GM23338 (cell line): Measurements from ENCODE around the gene CCT2. TPM values are rescaled to one million over a fixed set of nuclear protein-coding genes. Genes with fewer than 3 reads are reported as not detected.

Experiments
- ATAC-seq: fragments of 200-7000 bp; cut with Tn5 transposase; 3 replicates; pipeline ENCODE4 v1.9.1; 2020
- DNase-seq: peaks from one replicate; pipeline ENCODE4 v3.0.0-alpha.2; 2015; ENCODE audit warnings: low spot score
- H2AFZ ChIP-seq: fragments of 200-600 bp; sonication (generic); 2 replicates; pipeline ENCODE4 v1.8.0; 2016; ENCODE audit warnings: antibody characterized with exemption, mild to moderate bottlenecking, moderate library complexity
- H3F3A ChIP-seq: fragments of 200-600 bp; sonication (generic); replicated peaks from 2 replicates; pipeline ENCODE4 v1.8.0; 2017; ENCODE audit warnings: antibody characterized with exemption, mixed run types, low read depth
- H3K27ac ChIP-seq: fragments of 200-600 bp; sonication (generic); 2 replicates; pipeline ENCODE4 v1.6.1; 2016; ENCODE audit warnings: low read depth
- H3K27me3 ChIP-seq: fragments of 200-600 bp; sonication (generic); 2 replicates; pipeline ENCODE4 v1.8.0; 2016; ENCODE audit warnings: mild to moderate bottlenecking, mixed run types, moderate library complexity; ENCODE audit not compliant: insufficient read depth
- H3K36me3 ChIP-seq: fragments of 200-600 bp; sonication (generic); 2 replicates; pipeline ENCODE4 v1.8.0; 2016; ENCODE audit warnings: mild to moderate bottlenecking; ENCODE audit not compliant: insufficient read depth
- H3K4me1 ChIP-seq: fragments of 200-600 bp; sonication (generic); 2 replicates; pipeline ENCODE4 v1.8.0; 2016; ENCODE audit warnings: mild to moderate bottlenecking, moderate library complexity; ENCODE audit not compliant: insufficient read depth
- H3K4me2 ChIP-seq: fragments of 200-600 bp; sonication (generic); 2 replicates; pipeline ENCODE4 v1.7.1; 2017; ENCODE audit warnings: mixed run types
- H3K4me3 ChIP-seq: fragments of 200-600 bp; sonication (generic); 2 replicates; pipeline ENCODE4 v1.6.1; 2016; ENCODE audit warnings: mixed run types
- H3K79me2 ChIP-seq: fragments of 200-600 bp; sonication (generic); replicated peaks from 2 replicates; pipeline ENCODE4 v1.8.0; 2017; ENCODE audit warnings: mild to moderate bottlenecking; ENCODE audit not compliant: insufficient read depth
- H3K9me2 ChIP-seq: fragments of 200-600 bp; sonication (generic); 2 replicates; pipeline ENCODE4 v1.8.0; 2017; ENCODE audit not compliant: insufficient read depth
- H4K20me1 ChIP-seq: fragments of 200-600 bp; sonication (generic); replicated peaks from 2 replicates; pipeline ENCODE4 v1.8.0; 2017; ENCODE audit warnings: mild to moderate bottlenecking; ENCODE audit not compliant: insufficient read depth
- H3K27ac Mint-ChIP-seq: 2 replicates; pipeline ENCODE4 v1.8.0; 2020; ENCODE audit warnings: inconsistent platforms, mild to moderate bottlenecking, moderate library complexity, mixed read lengths
- H3K27me3 Mint-ChIP-seq: 3 replicates; pipeline ENCODE4 v1.8.0; 2022; ENCODE audit warnings: low read depth, mild to moderate bottlenecking, moderate library complexity, mixed read lengths, inconsistent platforms; ENCODE audit not compliant: insufficient read depth, poor library complexity
- H3K36me3 Mint-ChIP-seq: 3 replicates; pipeline ENCODE4 v1.8.0; 2021; ENCODE audit warnings: low read depth, mild to moderate bottlenecking, inconsistent platforms, moderate library complexity, mixed read lengths
- H3K4me1 Mint-ChIP-seq: 3 replicates; pipeline ENCODE4 v1.8.0; 2020; ENCODE audit warnings: mild to moderate bottlenecking, inconsistent platforms, mixed read lengths
- H3K4me3 Mint-ChIP-seq: 3 replicates; pipeline ENCODE4 v1.8.0; 2021; ENCODE audit warnings: moderate library complexity, mild to moderate bottlenecking, inconsistent platforms, mixed read lengths
- H3K9me3 Mint-ChIP-seq: 3 replicates; pipeline ENCODE4 v1.8.0; 2020; ENCODE audit warnings: moderate library complexity, mild to moderate bottlenecking, inconsistent platforms, mixed read lengths
- CREB1 ChIP-seq: fragments of 250-450 bp; sonication (Bioruptor Pico); IDR thresholded peaks from 2 replicates; pipeline ENCODE4 v1.5.0; 2020; ENCODE audit warnings: low read depth, mild to moderate bottlenecking, moderate library complexity
- CTCF ChIP-seq, 2 experiments: fragments of 200-600 bp in 1 of 2; sonication (generic) in 1 of 2; conservative IDR thresholded peaks; 2 replicates each; pipeline versions ENCODE4 v1.5.1 to v1.6.1; 2016 to 2017; ENCODE audit warnings: antibody characterized with exemption in 2 of 2, low read depth in 2 of 2, mild to moderate bottlenecking in 2 of 2, moderate library complexity in 1 of 2
- EZH2 ChIP-seq: fragments of 200-600 bp; sonication (generic); IDR thresholded peaks from one replicate; pipeline ENCODE4 v1.8.0; 2017; ENCODE audit warnings: antibody characterized with exemption, mild to moderate bottlenecking, low read depth; ENCODE audit not compliant: unreplicated experiment
- EZH2phosphoT487 ChIP-seq: fragments of 200-600 bp; sonication (generic); IDR thresholded peaks from one replicate; pipeline ENCODE4 v1.8.1; 2018; ENCODE audit warnings: antibody characterized with exemption; ENCODE audit not compliant: unreplicated experiment
- JUNB ChIP-seq: IDR thresholded peaks from one replicate; pipeline ENCODE4 v1.6.1; 2016; ENCODE audit warnings: antibody characterized with exemption; ENCODE audit not compliant: unreplicated experiment
- NANOG ChIP-seq: IDR thresholded peaks from 2 replicates; pipeline ENCODE4 v1.6.1; 2016; ENCODE audit warnings: antibody characterized with exemption, borderline replicate concordance
- POLR2AphosphoS5 ChIP-seq: IDR thresholded peaks from 2 replicates; pipeline ENCODE4 v1.6.1; 2016; ENCODE audit warnings: antibody characterized with exemption, low read depth
- REST ChIP-seq: IDR thresholded peaks from one replicate; pipeline ENCODE4 v1.6.1; 2018; ENCODE audit warnings: antibody characterized with exemption; ENCODE audit not compliant: unreplicated experiment
- STAT1 ChIP-seq: IDR thresholded peaks from one replicate; pipeline ENCODE4 v1.6.1; 2016; ENCODE audit warnings: antibody characterized with exemption; ENCODE audit not compliant: unreplicated experiment
- ZNF114 ChIP-seq: fragments of 250-450 bp; sonication (Bioruptor Pico); IDR thresholded peaks from 2 replicates; pipeline ENCODE4 v1.5.0; 2020; ENCODE audit warnings: mild to moderate bottlenecking, moderate library complexity
- ZNF331 ChIP-seq: fragments of 250-450 bp; sonication (Bioruptor Pico); IDR thresholded peaks from 2 replicates; pipeline ENCODE4 v1.5.0; 2020; ENCODE audit warnings: low read depth, mild to moderate bottlenecking, moderate library complexity
- ZNF462 ChIP-seq: fragments of 250-450 bp; sonication (Bioruptor Pico); IDR thresholded peaks from 2 replicates; pipeline ENCODE4 v1.5.0; 2020; ENCODE audit warnings: mild to moderate bottlenecking, moderate library complexity
- polyA plus RNA-seq: library from polyadenylated mRNA; unstranded; fragments of >200 nt; fragmentation: Nextera tagmentation; extraction: Ambion mirVana; gene quantifications from 2 replicates; pipeline ENCODE4 v1.2.1, GENCODE V29; 2016
- total RNA-seq: library from RNA; depleted of rRNA; stranded (reverse); fragments of >200 nt; shearing (Covaris generic); gene quantifications from 2 replicates; pipeline ENCODE4 v1.2.3, GENCODE V29; 2014
- TF ChIP-seq, protein P1 (sequence below): IDR thresholded peaks from 2 replicates; pipeline ENCODE4 v1.6.1; 2016; ENCODE audit warnings: antibody characterized with exemption

The CCT2 gene
- total and polyA plus RNA-seq, 2 experiments from 2014 or later: 434 to 778 TPM

DNA sequence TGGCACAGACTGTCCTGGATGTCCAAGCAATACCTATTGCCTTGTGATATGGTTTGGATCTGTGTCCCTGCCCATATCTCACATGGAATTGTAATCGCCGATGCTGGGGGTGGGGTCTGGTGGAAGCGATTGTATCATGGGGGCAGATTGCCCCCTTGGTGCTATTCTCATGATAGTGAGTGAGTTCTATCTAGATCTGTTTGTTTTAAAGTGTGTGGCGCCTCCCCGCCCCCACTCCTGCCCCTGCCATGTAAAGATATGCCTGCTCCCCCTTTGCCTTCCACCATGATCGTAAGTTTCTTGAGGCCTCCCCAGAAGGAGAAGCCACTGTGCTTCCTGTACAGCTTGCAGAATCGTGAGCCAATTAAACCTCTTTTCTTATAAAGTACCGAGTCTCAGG, 42.2 kb downstream of the CCT2 start:
- Histone ChIP-seq H2AFZ (no peak overlapping the region), H3K4me1 (no peaks in the 10 kb centered on the region), H3K4me2 (no peak overlapping the region), H3K79me2 (no peaks in the 10 kb centered on the region), H3K9me2 (no peaks in the 10 kb centered on the region), H3K27me3 (no peaks in the 10 kb centered on the region), H3K4me3 (no peak overlapping the region), H4K20me1 (no peaks in the 10 kb centered on the region), H3F3A (no peaks in the 10 kb centered on the region), H3K36me3 (no peaks in the 10 kb centered on the region), H3K27ac (no peak overlapping the region)
- H3K27ac Mint-ChIP-seq: no peak overlapping the region
- no peaks in the 10 kb centered on the region for H3K36me3 Mint-ChIP-seq
- H3K4me1 Mint-ChIP-seq: no peaks in the 10 kb centered on the region; the same call in 2 of the 3 replicates
- no peaks in the 10 kb centered on the region for H3K9me3 Mint-ChIP-seq
- DNase-seq (no peak), ATAC-seq (no peak)
- peaks cover 3% of the 10 kb centered on the region for H3K27me3 Mint-ChIP-seq
- no peak for TF ChIP-seq JUNB
- no peak for TF ChIP-seq EZH2phosphoT487
- no peak for TF ChIP-seq CREB1 (CRISPR knock-in tag)
- no peak for TF ChIP-seq ZNF331 (CRISPR knock-in tag)
- TF ChIP-seq ZNF114 (CRISPR knock-in tag): no peak
- TF ChIP-seq POLR2AphosphoS5: no peak
- TF ChIP-seq, protein P1, sequence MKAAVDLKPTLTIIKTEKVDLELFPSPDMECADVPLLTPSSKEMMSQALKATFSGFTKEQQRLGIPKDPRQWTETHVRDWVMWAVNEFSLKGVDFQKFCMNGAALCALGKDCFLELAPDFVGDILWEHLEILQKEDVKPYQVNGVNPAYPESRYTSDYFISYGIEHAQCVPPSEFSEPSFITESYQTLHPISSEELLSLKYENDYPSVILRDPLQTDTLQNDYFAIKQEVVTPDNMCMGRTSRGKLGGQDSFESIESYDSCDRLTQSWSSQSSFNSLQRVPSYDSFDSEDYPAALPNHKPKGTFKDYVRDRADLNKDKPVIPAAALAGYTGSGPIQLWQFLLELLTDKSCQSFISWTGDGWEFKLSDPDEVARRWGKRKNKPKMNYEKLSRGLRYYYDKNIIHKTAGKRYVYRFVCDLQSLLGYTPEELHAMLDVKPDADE: no peak
- TF ChIP-seq STAT1: no peak
- no peak for TF ChIP-seq NANOG
- no peak for TF ChIP-seq ZNF462 (CRISPR knock-in tag)
- TF ChIP-seq EZH2: no peak
- TF ChIP-seq CTCF (conservative IDR thresholded peaks at IDR 0.05; ENCODE audit: low read depth in 2 of 2): no peak
- TF ChIP-seq REST: no peak
- no peak overlapping the region for H3K4me3 Mint-ChIP-seq
